ENCODE results near the gene CHST3. TPM values are rescaled to one million over a fixed set of nuclear protein-coding genes. Genes with fewer than 3 reads are reported as not detected.

Gene CHST3
- total and polyA plus RNA-seq, 10 of the 15 experiments (the other 5 are each of a cell fraction or from before 2014, with no cell fraction given), result 0.03 to 0.50 (median 0.05) TPM; not detected in 2

- Histone ChIP-seq H2AFZ (ENCODE audit: control insufficient read depth, low read depth, low read length) (no peak overlapping the region), H3K79me2 (ENCODE audit: control insufficient read depth, insufficient read depth, low read length) (no peaks in the 10 kb centered on the region), H3K9me3 (replicated peaks; ENCODE audit: control insufficient read depth, insufficient read depth, low read length) (no peaks in the 10 kb centered on the region), H3K9ac (ENCODE audit: control insufficient read depth, insufficient read depth, low read length) (no peak overlapping the region), H3K4me1 (ENCODE audit: control insufficient read depth, insufficient read depth, low read length) (no peaks in the 10 kb centered on the region), H3K36me3 (ENCODE audit: control insufficient read depth in 2 of 2, insufficient read depth in 2 of 2, low read length in 1 of 2) (no peaks in the 10 kb centered on the region; a peak in 1 of 4 replicates), H3K4me2 (ENCODE audit: control insufficient read depth, insufficient read depth) (no peak overlapping the region), H3K27me3 (replicated peaks in 1 of 2; ENCODE audit: control insufficient read depth in 2 of 2, insufficient read depth in 2 of 2, low read length in 1 of 2) (no peaks in the 10 kb centered on the region), H4K20me1 (ENCODE audit: control insufficient read depth, insufficient read depth) (no peaks in the 10 kb centered on the region), H3K4me3 (no peak overlapping the region), H3K27ac (ENCODE audit: control insufficient read depth, insufficient read depth) (no peak overlapping the region)
- intact Hi-C loops (cut with micrococcal nuclease; ENCODE audit: unreplicated experiment) (no loop called here), in situ Hi-C loops (cut with MboI) (no loop called here)
- TF ChIP-seq RELA (IDR thresholded peaks at IDR 0.05; ENCODE audit: borderline replicate concordance, partially characterized antibody), result no peak
- no peak for TF ChIP-seq TBL1XR1 (IDR thresholded peaks at IDR 0.05; ENCODE audit: low read depth, low read length)
- no peak for TF ChIP-seq ATF3 (IDR thresholded peaks at IDR 0.05; ENCODE audit: borderline replicate concordance, extremely low read depth, low read depth, low read length)
- no peak for TF ChIP-seq CHD1 (IDR thresholded peaks at IDR 0.05; ENCODE audit: low read depth, low read length)
- TF ChIP-seq ATF7 (IDR thresholded peaks at IDR 0.05; ENCODE audit: low read depth), result no peak
- TF ChIP-seq SMAD5 (IDR thresholded peaks at IDR 0.05; ENCODE audit: low read depth), result no peak
- no peak for TF ChIP-seq DPF2 (IDR thresholded peaks at IDR 0.05)
- TF ChIP-seq SUZ12 (IDR thresholded peaks at IDR 0.05; ENCODE audit: unreplicated experiment), result no peak
- ChIA-PET CTCF (interaction anchor here (1.1 kb wide), 1 partner anchor 10 kb away, joined by 3 read pairs; no protein-coding TSS in a partner anchor), RAD21 (ENCODE audit: unreplicated experiment) (no interaction called here), POLR2A (interaction anchor here (0.5 kb wide), 1 partner anchor 11 kb away, joined by 3 read pairs; no protein-coding TSS in a partner anchor), SMC1A (ENCODE audit: uncharacterized antibody, unreplicated experiment) (no interaction called here)
- FAIRE-seq (no peak), DNase-seq (ENCODE audit: low read depth, low spot score) (no peak), ATAC-seq (no peak)
- WGBS (ENCODE audit: insufficient coverage, insufficient replicate concordance, low lambda C conversion rate, missing lambda C conversion rate), result 63% methylated on average over 40 of the region's 58 CpGs
- no TSS peak for BruUV-seq (replicated peaks)
Measured at GRCh38 chr10:72008096-72008981, 44.1 kb downstream of the CHST3 start.

Data from GM12878 (cell line).